HG03103 (cell line): ENCODE results near the gene ZNF324.
A peak's percentile ranks its signal among the peaks of the same experiment; 100 is the strongest.
"Not testable (repeated sequence)": the region's sequence is repeated elsewhere in the genome, so short reads cannot be mapped to it uniquely, and the experiment has no call there.

ENCODE experiments used
- ATAC-seq: cut with Tn5 transposase; IDR thresholded peaks from one replicate; pipeline ENCODE4 v1.9.1; 2021; ENCODE audit warnings: low read depth; ENCODE audit not compliant: unreplicated experiment

ZNF324 gene

GRCh38 chr19:58466760-58467589 is at the start of gene ZNF324:
ZNF324 (plus strand) TSS chr19:58467080; CDS start chr19:58469186, 2,106 bp downstream.
- peak; percentile 93 for ATAC-seq

GRCh38 chr19:58428617-58429016 is 38.3 kb upstream of the ZNF324 start:
- no peak for ATAC-seq

GRCh38 chr19:58429745-58430144 is 37.1 kb upstream of the ZNF324 start:
- no peak for ATAC-seq

- ATAC-seq, result no peak
These were observed 32.7 kb upstream of the ZNF324 start for GRCh38 chr19:58434217-58434616.

GRCh38 chr19:58439576-58440554 is 27.0 kb upstream of the ZNF324 start, which contains the start of gene ZNF132:
ZNF132 (minus strand) TSS chr19:58440153; CDS start chr19:58439821, 332 bp downstream.
- peak; percentile 95 for ATAC-seq

- no peak for ATAC-seq
These were observed 26.3 kb upstream of the ZNF324 start for GRCh38 chr19:58440556-58440955.

- not testable (repeated sequence) for ATAC-seq
These were observed 23.9 kb upstream of the ZNF324 start for GRCh38 chr19:58442986-58443385.

- ATAC-seq, result not testable (repeated sequence)
These were observed 18.0 kb upstream of the ZNF324 start for GRCh38 chr19:58448860-58449259.

- ATAC-seq, result not testable (repeated sequence)
These were observed 16.9 kb upstream of the ZNF324 start for GRCh38 chr19:58449980-58450379.

- ATAC-seq, result peak; percentile 12
These were observed 16.0 kb upstream of the ZNF324 start for GRCh38 chr19:58450856-58451357.

- peak; percentile 92 for ATAC-seq
These were observed 15.3 kb upstream of the ZNF324 start, which contains the start of gene ZNF324B for GRCh38 chr19:58451358-58452101. ZNF324B (plus strand) TSS chr19:58451622; CDS start chr19:58453702, 2,080 bp downstream.

GRCh38 chr19:58453743-58454142 is 13.1 kb upstream of the ZNF324 start:
- ATAC-seq, result no peak

GRCh38 chr19:58455306-58455705 is 11.6 kb upstream of the ZNF324 start:
- no peak for ATAC-seq

GRCh38 chr19:58456111-58456510 is 10.8 kb upstream of the ZNF324 start:
- no peak for ATAC-seq

- ATAC-seq, result no peak
These were observed 6.8 kb upstream of the ZNF324 start for GRCh38 chr19:58460039-58460438.

- ATAC-seq, result no peak
These were observed 656 bp upstream of the ZNF324 start for GRCh38 chr19:58466089-58466759.

GRCh38 chr19:58468216-58468839 is 1.4 kb downstream of the ZNF324 start:
- ATAC-seq, result no peak

- no peak for ATAC-seq
These were observed 2.5 kb downstream of the ZNF324 start for GRCh38 chr19:58469241-58470013.
